ENCODE measurements around the gene PCGF2. TPM values are rescaled to one million over a fixed set of nuclear protein-coding genes. Genes with fewer than 3 reads are reported as not detected.

The PCGF2 gene
- total and polyA plus RNA-seq, 9 of the 15 experiments (the other 6 are each of a cell fraction or from before 2014, with no cell fraction given) = 1.3 to 33.4 (median 7.0) TPM

GRCh38 chr17:38701504-38702165, 46.5 kb downstream of the PCGF2 start (continued):
- TF ChIP-seq, protein P1, sequence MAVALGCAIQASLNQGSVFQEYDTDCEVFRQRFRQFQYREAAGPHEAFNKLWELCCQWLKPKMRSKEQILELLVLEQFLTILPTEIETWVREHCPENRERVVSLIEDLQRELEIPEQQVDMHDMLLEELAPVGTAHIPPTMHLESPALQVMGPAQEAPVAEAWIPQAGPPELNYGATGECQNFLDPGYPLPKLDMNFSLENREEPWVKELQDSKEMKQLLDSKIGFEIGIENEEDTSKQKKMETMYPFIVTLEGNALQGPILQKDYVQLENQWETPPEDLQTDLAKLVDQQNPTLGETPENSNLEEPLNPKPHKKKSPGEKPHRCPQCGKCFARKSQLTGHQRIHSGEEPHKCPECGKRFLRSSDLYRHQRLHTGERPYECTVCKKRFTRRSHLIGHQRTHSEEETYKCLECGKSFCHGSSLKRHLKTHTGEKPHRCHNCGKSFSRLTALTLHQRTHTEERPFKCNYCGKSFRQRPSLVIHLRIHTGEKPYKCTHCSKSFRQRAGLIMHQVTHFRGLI (CRISPR knock-in tag; IDR thresholded peaks at IDR 0.05) = no peak
- TF ChIP-seq NFE2 (IDR thresholded peaks at IDR 0.05; ENCODE audit: low read depth) (peak; percentile 77), HMGN3 (IDR thresholded peaks at IDR 0.05; ENCODE audit: borderline replicate concordance, extremely low read depth, insufficient read length, low read depth, low read length) (no peak), CSDE1 (IDR thresholded peaks at IDR 0.05) (no peak), ZNF644 (tag; IDR thresholded peaks at IDR 0.05; ENCODE audit: low read depth) (no peak), ZNF398 (CRISPR knock-in tag; IDR thresholded peaks at IDR 0.05) (no peak), MLLT1 (IDR thresholded peaks at IDR 0.05) (peak in 1 of 2 experiments; percentile 6; a peak in 1 of 4 replicates), IRF2 (CRISPR knock-in tag; IDR thresholded peaks at IDR 0.05) (no peak), ETV6 (IDR thresholded peaks at IDR 0.05; ENCODE audit: borderline replicate concordance in 1 of 2, low read depth in 2 of 2, low read length in 1 of 2) (peak in 1 of 2 experiments; percentile 24; a peak in 1 of 4 replicates), ETV6 (CRISPR knock-in tag; IDR thresholded peaks at IDR 0.05; ENCODE audit: borderline replicate concordance) (no peak), ADNP (tag; IDR thresholded peaks at IDR 0.05) (peak; percentile 93)
- TF ChIP-seq, protein P2, sequence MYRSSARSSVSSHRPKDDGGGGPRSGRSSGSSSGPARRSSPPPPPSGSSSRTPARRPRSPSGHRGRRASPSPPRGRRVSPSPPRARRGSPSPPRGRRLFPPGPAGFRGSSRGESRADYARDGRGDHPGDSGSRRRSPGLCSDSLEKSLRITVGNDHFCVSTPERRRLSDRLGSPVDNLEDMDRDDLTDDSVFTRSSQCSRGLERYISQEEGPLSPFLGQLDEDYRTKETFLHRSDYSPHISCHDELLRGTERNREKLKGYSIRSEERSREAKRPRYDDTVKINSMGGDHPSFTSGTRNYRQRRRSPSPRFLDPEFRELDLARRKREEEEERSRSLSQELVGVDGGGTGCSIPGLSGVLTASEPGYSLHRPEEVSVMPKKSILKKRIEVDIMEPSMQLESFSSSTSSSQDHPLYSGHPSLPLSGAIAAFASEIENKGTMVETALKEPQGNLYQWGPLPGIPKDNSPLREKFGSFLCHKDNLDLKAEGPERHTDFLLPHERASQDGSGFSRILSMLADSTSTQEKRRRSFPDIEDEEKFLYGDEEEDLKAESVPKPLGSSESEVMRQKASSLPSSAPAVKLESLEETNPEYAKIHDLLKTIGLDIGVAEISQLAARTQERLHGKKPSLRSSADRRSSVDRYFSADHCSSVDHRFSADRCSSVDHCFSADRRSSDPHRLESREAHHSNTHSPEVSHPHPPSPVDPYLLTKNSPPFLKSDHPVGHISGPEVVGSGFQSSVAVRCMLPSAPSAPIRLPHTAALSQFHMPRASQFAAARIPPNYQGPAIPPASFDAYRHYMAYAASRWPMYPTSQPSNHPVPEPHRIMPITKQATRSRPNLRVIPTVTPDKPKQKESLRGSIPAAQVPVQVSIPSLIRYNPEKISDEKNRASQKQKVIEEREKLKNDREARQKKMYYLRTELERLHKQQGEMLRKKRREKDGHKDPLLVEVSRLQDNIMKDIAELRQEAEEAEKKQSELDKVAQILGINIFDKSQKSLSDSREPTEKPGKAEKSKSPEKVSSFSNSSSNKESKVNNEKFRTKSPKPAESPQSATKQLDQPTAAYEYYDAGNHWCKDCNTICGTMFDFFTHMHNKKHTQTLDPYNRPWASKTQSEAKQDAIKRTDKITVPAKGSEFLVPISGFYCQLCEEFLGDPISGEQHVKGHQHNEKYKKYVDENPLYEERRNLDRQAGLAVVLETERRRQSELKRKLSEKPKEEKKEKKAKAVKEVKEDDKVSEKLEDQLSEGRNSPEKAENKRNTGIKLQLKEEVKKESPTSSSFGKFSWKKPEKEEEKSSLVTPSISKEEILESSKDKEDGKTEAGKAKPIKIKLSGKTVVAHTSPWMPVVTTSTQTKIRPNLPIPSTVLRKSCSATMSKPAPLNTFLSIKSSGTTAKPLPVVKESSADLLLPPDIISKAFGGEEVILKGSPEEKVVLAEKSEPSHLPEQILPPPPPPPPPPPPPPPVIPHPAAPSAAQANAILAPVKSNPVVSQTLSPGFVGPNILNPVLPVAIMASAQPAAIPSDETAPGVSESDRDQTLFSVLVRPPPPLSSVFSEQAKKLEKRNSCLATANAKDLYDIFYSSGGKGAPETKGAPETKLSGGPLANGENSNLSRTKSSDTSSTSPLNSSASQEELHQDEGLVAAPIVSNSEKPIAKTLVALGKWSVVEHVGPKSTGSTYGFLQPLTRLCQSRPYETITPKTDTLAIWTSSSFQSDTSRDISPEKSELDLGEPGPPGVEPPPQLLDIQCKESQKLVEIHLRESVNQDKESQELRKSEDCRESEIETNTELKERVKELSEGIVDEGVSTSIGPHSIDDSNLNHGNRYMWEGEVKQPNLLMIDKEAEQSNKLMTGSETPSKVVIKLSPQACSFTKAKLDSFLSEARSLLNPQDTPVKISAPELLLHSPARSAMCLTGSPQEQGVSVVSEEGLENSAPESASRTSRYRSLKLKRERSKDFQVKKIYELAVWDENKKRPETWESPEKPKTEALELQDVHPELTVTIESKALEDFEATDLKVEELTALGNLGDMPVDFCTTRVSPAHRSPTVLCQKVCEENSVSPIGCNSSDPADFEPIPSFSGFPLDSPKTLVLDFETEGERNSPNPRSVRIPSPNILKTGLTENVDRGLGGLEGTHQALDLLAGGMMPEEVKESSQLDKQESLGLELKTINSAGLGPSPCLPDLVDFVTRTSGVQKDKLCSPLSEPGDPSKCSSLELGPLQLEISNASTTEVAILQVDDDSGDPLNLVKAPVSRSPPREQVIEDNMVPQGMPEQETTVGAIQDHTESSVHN (IDR thresholded peaks at IDR 0.05; ENCODE audit: borderline replicate concordance in 1 of 2, low read depth in 1 of 2) = 0 out of 4 replicates have a peak, but pooled peaks of 1 of the 2 experiments have one; percentile 41

Measured in K562 (cell line).